NB4 (cell line): ENCODE results near the gene SSMEM1.
"Not testable (repeated sequence)": the region's sequence is repeated elsewhere in the genome, so short reads cannot be mapped to it uniquely, and the experiment has no call there.

Experiments used
- DNase-seq: peaks from one replicate; pipeline ENCODE4 v3.0.0; 2010; ENCODE audit warnings: low read depth
- H3K4me3 ChIP-seq: one replicate; pipeline ENCODE4 v1.5.1; 2011; ENCODE audit warnings: mild to moderate bottlenecking, low read depth, low read length, moderate library complexity
- MAX ChIP-seq: IDR thresholded peaks from 2 replicates; pipeline ENCODE4 v1.6.1; 2011; ENCODE audit warnings: low read depth, low read length
- MYC ChIP-seq: IDR thresholded peaks from 2 replicates; pipeline ENCODE4 v1.6.1; 2011; ENCODE audit warnings: low read depth, low read length
- POLR2A ChIP-seq: IDR thresholded peaks from 2 replicates; pipeline ENCODE4 v1.6.1; 2011; ENCODE audit warnings: mild to moderate bottlenecking; ENCODE audit not compliant: insufficient read length; ENCODE audit errors: extremely low read depth
- TF ChIP-seq, protein P1 (sequence below): IDR thresholded peaks from one replicate; pipeline ENCODE4 v1.5.1; 2012; ENCODE audit warnings: low read depth, low read length

The SSMEM1 gene

DNA sequence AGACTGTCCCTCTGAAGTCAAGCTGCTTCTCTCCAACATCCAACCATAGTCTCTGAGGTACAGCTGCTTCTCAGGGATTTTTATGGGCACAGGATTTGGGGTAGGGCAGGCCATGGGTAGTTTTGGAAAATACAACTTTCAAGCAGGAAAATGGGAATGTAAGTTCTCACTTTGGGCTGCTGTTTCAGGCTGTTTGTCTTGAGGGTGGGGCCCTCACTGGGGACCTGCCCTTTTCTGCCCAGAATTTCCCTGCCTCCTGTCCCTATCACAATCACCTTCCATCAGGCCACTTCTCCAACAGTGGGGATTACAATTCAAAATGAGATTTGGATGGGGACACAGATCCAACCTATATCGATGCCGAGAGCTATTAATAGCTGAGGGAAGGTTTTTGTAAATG lies 24.5 kb downstream of the SSMEM1 start:
- H3K4me3 ChIP-seq = no peak overlapping the region
- DNase-seq = no peak

GRCh38 chr7:130234078-130234477 lies 26.4 kb downstream of the SSMEM1 start:
- no peak overlapping the region for H3K4me3 ChIP-seq
- TF ChIP-seq MYC = no peak
- no peak for TF ChIP-seq MAX
- TF ChIP-seq POLR2A = no peak
- TF ChIP-seq, protein P1, sequence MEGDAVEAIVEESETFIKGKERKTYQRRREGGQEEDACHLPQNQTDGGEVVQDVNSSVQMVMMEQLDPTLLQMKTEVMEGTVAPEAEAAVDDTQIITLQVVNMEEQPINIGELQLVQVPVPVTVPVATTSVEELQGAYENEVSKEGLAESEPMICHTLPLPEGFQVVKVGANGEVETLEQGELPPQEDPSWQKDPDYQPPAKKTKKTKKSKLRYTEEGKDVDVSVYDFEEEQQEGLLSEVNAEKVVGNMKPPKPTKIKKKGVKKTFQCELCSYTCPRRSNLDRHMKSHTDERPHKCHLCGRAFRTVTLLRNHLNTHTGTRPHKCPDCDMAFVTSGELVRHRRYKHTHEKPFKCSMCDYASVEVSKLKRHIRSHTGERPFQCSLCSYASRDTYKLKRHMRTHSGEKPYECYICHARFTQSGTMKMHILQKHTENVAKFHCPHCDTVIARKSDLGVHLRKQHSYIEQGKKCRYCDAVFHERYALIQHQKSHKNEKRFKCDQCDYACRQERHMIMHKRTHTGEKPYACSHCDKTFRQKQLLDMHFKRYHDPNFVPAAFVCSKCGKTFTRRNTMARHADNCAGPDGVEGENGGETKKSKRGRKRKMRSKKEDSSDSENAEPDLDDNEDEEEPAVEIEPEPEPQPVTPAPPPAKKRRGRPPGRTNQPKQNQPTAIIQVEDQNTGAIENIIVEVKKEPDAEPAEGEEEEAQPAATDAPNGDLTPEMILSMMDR = no peak
- DNase-seq = no peak

More for the DNA sequence above, 24.5 kb downstream of the SSMEM1 start:
- TF ChIP-seq, protein P1 = no peak
- no peak for TF ChIP-seq MYC
- no peak for TF ChIP-seq MAX
- TF ChIP-seq POLR2A = no peak

DNA sequence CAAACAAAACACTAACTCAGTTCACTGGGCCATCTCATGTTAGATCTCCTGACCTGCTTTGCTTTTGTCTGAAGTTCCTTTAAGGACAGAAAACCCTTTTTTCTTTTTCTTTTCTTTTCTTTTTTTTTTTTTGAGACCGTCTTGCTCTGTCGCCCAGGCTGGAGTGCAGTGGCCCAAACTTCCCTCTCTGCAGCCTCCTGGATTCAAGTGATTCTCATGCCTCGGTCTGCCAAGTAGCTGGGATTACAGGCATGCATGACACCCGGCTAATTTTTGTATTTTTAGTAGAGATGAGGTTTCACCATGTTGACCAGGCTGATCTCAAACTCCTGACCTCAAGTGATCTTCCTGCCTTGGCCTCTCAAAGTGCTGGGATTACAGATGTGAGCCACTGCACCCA lies 28.7 kb downstream of the SSMEM1 start:
- not testable (repeated sequence) for DNase-seq, H3K4me3 ChIP-seq

- H3K4me3 ChIP-seq = no peak overlapping the region
- no peak for DNase-seq
- TF ChIP-seq, protein P1 = no peak
- TF ChIP-seq POLR2A = no peak
- TF ChIP-seq MYC = no peak
- TF ChIP-seq MAX = no peak
These were observed 32.6 kb downstream of the SSMEM1 start for GRCh38 chr7:130240240-130240639.

DNA sequence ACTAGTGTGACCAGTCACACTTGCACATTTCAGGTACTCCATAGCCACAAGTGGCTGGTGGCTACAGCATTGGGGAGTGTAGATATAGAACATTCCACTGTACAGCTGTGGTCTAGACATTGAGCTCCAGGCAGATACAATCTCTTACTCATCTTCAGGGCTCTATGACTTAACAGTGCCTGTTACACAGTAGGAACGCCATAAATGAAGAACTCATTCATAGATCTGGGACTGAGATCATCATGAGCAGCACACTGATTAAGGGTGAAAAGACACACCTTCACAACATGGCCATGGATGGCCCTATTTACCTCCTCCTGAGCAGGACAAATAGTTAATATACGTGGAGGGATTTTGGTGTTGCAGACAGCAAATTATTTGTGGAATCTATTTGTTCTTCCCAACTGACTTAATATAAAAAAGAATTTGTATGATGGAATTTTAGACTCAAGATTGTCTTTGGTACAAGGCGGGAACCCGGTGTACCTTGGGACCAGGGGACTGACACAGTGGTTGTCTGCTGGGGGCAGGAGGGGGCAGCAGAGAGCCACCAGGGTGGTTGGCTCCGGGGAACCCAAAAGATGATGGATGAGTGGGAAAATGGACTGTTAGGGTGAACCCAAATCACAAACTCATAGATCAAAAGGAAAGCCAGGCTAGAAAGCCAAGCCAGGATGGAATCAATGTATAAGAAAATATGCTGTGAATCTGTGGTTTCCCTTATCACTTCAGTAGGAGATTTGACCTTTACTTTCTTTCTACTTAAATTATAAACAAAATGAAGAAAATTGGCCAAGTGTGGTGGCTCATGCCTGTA lies 34.7 kb downstream of the SSMEM1 start:
- TF ChIP-seq, protein P1 = peak; percentile 96
- TF ChIP-seq MYC (no peak), MAX (no peak), POLR2A (no peak)
- peak; percentile 66 for DNase-seq
- H3K4me3 ChIP-seq = no peak overlapping the region

DNA sequence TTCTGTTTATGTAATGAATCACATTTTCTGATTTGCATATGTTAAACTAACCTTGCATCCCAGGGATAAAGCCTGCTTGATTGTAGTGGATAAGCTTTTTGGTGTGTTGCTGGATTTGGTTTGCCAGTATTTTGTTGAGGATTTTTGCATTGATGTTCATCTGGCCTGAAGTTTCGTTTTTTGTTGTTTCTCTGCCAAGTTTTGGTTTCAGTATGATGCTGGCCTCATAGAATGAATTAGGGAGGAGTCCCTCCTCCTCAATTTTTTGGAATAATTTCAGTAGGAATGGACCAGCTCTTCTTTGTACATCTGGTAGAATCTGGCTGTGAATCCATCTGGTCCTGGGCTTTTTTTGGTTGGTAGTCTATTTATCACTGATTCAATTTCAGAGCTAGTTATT lies 35.8 kb downstream of the SSMEM1 start:
- not testable (repeated sequence) for DNase-seq, H3K4me3 ChIP-seq

DNA sequence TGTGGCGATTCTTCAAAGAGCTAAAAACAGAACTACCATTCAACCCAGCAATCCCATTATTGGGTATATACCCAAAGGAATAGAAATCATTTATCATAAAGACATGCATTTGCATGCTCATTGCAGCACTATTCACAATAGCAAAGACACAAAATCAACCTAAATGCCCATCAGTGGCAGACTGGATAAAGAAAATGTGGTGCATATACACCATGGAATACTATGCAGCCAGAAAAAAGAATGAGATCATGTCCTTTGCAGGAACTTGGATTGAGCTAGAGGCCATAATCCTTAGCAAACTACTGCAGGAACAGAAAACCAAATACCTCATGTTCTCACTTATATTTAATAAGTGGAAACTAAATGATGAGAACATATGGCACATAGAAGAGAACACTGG lies 38.8 kb downstream of the SSMEM1 start:
- not testable (repeated sequence) for H3K4me3 ChIP-seq, DNase-seq

GRCh38 chr7:130248842-130249241 lies 41.2 kb downstream of the SSMEM1 start:
- H3K4me3 ChIP-seq, DNase-seq: not testable (repeated sequence)

DNA sequence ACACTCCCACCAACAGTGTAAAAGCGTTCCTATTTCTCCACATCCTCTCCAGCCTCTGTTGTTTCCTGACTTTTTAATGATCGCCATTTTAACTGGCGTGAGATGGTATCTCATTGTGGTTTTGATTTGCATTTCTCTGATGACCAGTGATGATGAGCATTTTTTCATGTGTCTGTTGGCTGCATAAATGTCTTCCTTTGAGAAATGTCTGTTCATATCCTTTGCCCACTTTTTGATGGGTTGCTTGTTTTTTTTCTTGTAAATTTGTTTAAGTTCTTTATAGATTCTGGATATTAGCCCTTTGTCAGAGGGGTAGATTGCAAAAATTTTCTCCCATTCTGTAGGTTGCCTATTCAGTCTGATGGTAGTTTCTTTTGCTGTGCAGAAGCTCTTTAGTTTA lies 42.0 kb downstream of the SSMEM1 start:
- DNase-seq = not testable (repeated sequence)

More for the DNA sequence above, 42.0 kb downstream of the SSMEM1 start:
- not testable (repeated sequence) for H3K4me3 ChIP-seq
